ENCODE data around the gene HYLS1.

The HYLS1 gene

DNA sequence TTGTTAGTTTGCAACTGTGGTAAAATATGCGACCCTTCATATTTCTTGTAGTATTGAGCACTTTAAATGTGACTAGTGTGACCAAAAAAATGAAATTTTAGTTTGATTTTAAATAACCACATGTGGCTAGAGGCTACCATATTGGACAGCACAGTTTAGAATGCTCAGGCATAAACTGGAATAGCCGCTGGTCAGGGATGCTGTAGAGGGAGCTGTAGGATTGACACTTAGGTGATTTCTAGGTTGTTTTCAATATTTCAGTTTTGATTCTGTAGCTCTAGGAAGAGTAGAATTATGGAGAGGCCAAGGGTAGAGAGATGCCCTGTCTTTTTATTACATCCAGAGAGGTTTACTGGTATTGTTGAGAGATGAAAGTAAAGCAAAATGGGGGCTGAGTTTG lies 47.6 kb downstream of the HYLS1 start:
- DNase-seq: no peak

GRCh38 chr11:125935618-125936199 lies 48.2 kb downstream of the HYLS1 start:
- DNase-seq: no peak

DNA sequence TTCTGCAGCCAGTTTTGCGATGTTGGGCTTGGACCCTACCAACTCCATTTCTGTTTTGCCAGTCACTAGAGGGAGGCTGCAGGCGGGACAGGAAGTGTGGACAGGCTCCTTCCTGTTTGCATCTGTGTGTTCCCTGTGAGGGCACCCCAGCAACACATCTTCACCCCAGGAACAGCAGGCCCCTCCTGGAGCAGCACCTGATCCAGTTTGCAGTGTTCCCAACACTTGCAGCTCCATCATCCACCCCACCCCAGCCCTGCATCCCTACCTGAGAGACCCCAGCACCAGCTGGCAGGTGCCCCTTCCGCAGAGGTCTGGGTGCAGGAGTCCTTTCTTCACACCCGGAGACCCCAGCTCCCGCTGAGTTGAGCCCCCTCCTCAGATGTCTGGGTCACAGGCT lies 51.0 kb downstream of the HYLS1 start:
- DNase-seq: no peak

DNA sequence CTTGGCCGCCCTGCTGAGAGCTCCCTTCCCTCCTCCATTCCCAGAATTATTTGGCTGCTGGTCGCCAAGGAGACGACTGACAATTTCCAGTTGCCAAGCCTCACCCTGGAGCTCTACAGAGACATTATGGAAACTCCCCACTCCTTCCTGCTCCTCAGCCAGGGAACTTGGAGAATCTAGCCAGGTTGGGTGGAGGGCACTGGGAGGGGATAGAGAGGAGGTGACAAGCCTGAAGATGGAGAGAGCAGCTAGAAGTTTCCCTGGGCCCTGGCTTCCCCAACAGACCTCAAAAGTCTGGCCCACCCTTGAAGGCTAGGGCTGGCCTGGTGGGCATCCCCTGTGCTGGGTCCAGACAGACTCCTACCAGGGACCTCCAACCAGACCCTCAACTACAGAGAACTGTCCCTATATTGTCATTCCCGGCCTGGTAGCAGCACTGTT lies 51.6 kb downstream of the HYLS1 start:
- no peak for DNase-seq

- DNase-seq: no peak
Measured at GRCh38 chr11:125940145-125940544, 52.7 kb downstream of the HYLS1 start.

- DNase-seq: no peak
Measured at GRCh38 chr11:125941267-125941618, 53.8 kb downstream of the HYLS1 start.

GRCh38 chr11:125941619-125942611 lies 54.4 kb downstream of the HYLS1 start:
- no peak for DNase-seq

DNA sequence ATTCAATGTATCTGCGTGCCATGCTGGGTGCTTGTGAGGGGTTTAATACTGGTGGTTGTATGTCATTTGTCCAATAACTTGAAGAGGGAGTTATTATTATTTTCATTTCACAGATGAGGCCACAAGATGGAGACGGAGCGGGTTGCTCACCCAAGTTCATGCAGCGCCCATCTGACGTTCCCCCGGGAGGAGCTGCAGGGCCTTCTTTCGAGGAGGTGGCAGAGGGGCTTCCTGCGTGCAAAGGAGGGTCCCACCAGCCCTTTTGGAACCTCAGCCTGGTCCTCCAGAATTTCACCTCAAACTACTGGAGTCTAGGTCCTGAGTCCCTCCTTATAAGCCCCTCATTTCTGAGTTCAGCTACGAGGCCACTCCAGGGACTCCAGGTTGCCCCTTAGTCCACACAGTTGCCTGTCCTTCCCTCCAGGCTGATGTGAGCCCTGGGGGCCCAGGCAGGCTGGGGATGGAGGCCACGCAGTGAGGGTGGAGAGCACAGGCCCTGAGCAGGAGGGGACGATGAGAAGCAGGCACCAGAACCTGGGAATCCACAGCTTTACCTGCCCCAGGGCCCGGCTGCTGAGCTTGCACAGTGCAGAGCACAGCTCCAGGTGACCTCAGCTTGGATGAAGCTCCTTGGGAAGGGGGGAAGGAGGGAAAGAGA lies 55.4 kb downstream of the HYLS1 start:
- no peak for DNase-seq

DNA sequence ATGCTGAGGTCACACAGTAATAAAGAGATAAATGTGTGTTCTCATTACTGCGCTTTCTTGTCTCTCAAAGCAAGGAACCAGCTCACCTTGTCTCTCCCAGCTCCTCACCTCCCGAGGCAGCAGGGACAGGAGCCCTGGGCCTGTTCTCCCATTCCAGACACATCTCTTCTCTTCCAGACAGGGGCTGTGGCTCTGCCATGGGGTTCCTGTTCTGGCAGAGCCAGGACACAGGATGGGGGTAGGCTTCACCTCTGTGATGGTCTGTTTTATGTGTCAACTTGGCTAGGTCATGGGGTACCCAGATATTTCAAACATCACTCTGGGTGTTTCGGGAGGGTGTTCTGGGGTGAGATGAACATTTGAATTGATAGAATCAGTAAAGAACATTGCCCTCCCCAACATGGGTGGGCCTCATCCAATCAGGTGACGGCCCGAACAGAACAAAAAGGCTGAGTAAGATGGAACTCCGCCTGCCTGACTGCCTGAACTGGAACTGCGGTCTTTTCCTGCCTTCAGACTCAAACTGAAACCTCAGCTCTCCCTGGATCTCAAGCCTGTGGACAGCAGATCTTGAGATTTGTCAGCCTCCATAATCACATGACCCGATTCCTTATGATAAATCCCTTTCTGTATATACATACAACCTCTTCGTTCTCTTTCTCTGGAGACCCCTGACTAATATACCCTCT lies 56.3 kb downstream of the HYLS1 start:
- no peak for DNase-seq

- no peak for DNase-seq
Measured at GRCh38 chr11:125944350-125945010, 57.0 kb downstream of the HYLS1 start.

GRCh38 chr11:125945011-125945796 lies 57.7 kb downstream of the HYLS1 start:
- DNase-seq: no peak

DNA sequence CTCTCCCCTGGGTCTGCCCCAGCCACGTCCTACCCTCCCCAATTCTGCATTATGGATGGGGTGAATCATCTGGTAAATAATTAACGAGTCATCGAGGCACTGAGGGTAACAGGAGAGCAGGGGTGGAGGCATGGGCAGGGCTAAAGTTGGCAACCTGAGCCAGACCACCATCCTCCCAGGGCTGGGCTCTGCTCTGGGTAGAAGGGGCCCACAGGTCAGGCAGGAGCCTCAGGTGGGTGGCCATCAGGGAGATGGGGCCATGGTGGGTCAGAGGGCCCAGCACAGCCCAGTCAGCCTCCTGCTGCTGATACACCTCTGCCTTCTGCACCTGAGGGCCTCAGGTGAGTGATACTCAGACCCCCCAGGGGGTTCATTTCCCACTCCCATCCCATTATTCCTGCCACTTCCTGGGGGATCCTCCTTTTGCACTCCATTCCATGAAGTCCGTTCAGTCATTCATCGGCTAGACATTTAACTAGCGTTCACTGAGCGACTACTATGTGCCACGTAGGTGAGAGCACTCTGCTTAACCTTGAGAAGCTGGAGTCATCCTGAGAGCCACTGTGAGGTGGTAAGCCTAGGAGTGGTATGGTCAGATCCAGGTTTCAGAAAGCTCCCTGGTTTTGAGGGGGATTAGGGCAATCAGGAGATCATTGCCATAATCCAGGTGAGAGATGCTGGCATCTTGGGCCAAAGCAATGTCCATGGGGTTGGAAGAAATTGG lies 58.5 kb downstream of the HYLS1 start, which contains the start of gene VSIG10L2:
Gene VSIG10L2 (plus strand): TSS at position 248 of the 724 bp plus-strand sequence. CDS start 12 bp downstream, at position 260.
- DNase-seq: no peak

GRCh38 chr11:125946712-125947418 lies 59.4 kb downstream of the HYLS1 start:
- DNase-seq: no peak

DNA sequence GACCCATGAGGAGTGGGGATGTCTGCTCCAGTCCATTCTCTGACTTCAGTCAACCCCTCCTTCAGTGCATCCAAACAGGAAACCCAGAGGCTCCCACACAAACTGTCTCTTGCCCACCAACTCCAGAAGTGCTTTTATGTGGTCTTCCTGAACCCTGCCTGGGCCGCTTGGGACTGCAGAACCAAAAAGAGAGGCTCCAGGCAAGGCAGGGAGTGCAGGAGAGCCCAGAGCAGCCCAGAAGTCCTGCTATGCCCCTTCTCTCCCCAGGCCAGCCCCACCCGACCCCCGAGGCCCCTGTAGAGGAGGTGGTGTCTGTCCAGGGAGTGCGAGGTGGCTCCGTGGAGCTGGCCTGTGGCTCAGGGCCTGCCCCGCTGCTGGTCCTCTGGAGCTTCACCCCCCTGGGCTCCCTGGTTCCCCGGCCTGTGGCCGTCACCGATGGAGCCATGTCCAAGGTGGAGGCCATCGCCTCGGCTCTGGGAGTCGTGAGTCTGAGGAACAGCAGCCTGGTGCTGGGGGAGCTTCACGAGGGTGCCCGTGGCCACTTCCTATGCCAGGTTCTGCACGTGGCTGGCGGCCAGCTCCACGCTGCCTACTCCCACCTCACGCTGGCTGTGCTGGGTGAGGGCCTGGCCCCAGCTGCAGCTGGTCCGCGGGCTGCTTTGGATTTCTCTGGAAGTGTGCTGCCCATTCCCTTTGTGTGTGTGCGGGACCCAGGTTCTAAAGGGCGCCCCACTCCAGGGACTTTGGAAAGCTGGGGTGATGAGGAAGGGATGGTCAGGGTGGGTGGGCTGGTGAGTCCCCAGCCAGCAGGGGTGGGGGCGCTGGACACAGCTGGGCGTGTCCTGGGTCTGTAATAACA lies 60.2 kb downstream of the HYLS1 start:
- DNase-seq: no peak

GRCh38 chr11:125948278-125949051 lies 61.0 kb downstream of the HYLS1 start:
- DNase-seq: no peak

- no peak for DNase-seq
Measured at GRCh38 chr11:125949271-125950177, 62.1 kb downstream of the HYLS1 start.

GRCh38 chr11:125950178-125950490 lies 62.7 kb downstream of the HYLS1 start:
- no peak for DNase-seq

Measured in GF-D8 (cell line).